HuH-7.5 (cell line): Measurements from ENCODE around the gene TEX10.
"Not testable (repeated sequence)": the region's sequence is repeated elsewhere in the genome, so short reads cannot be mapped to it uniquely, and the experiment has no call there.

Experiments used
- DNase-seq: peaks from one replicate; pipeline ENCODE4 v3.0.0; 2011; ENCODE audit warnings: low spot score

Gene TEX10

DNA sequence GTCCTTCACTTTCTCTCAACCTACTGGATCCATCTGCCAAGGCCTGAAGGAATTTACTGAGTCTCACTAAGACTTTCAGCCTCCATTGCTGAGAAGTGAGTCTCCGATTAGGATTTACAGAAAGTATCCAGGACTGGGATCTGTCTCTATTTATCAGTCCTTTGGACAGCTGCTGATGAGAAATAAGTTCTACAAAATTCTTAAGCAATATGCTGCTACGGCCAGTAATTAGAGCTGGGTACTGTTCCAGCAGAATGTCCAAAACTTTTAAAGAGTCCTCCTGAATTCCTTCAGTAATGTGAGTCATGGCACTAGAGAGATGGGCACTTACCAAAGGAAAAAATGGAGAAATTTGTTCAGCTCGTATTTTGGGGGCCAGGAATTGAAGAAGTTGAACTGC is 5.9 kb downstream of the TEX10 start:
- DNase-seq, result no peak

DNA sequence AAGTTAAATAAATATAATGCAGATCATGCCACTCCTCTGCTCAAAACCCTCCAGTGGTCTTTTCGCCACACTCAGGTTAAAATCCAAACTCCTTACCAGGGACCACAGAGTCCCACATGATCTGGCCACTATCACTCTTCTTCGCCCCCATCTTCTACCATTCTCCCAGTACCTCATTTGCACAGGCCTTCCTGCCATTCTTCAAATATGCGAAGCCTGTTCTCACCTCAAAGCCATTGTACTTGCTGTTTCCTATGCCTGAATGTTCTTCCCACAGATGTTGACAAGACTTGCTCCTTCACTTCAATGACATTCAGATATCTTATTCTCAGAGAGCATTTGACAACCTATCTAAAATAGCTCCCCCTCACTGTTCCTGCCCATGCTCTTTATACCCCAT is 10.9 kb downstream of the TEX10 start:
- DNase-seq, result no peak

DNA sequence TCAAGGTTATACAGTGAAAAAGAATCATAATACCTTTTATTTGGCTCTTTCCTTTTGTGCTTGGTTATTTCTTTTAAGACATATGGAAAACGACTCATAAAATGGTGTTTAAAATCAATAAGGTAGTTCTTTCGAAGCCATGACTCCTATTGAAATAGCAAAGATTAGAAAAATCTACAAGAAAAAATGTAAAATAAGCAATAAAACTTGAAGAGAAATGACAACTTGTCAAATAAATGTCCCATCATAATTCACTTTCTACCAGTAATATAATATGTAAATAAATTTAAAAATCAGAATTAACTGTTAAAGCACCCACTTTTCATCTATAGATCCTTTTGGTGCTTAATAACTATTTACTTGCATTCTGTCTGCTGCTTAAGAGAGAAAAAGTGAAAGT is 12.5 kb downstream of the TEX10 start:
- no peak for DNase-seq

DNA sequence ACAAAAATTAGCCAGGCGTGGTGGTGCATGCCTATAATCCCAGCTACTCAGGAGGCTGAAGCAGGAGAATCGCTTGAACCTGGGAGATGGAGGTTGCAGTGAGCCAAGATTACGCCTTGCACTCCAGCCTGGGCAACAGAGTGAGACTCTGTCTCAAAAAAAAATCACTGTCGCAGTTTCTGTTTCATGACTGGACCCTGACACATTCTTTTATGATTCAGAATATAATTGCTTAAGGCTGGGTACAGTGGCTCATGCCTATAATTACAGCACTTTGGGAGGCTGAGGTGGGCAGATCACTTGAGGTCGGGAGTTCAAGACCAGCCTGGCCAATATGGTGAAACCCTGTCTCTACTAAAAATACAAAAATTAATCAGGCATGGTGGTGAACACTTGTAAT is 14.0 kb downstream of the TEX10 start:
- not testable (repeated sequence) for DNase-seq

DNA sequence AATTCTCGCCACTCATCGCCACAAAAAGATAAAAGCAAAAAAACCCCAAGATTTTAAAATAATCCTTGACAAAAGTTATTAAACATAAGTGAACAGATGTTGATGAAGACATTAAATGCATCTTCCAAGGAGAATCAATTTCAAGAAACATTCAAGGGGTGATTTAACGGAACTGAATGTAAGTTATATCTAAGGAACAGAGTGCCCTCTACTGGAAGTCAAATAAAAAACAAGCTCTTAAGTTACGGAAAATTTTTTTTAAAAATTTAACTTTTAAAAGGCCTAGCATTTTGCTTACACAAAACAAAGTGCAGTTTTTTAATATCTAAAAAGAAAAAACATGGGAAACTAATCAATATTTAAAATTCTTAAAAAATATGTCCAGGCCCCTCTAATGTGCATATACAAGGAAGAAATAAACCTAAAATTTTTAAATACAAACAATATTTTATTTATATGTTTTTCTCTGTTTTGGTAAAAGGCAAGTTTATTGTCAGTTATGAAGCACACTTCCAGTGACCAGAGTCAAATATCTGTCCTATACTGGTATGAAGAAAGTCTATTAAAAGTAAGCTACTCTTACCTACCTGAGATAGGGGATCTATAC is 28.0 kb downstream of the TEX10 start:
- no peak for DNase-seq

DNA sequence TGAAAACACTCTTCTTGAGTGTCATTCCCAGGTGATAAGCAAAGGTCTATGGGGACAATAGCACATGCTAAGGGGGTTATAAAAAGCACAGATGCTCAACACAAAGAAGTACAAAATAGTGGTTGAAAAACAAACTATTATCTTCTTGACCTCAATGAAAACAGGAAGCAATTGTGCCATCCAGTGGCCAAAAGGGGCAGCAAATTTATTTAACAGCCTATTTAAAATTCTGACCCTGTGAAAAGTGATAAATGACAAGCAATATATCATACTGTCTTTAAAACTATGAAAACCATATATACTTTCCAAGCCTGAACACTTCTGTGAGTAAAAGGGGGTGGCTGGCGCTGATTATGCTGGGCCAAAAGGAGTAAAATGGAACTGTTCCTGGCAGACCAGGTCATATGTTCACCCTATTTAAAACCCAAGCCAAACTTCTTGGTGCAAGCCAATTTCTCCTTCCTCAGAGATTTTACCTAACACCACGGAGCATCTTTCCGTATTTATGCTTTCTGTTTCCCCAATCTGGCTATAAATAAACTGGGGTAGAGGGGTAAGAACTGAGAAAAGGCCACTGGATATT is 29.7 kb downstream of the TEX10 start:
- peak; percentile 7 for DNase-seq

DNA sequence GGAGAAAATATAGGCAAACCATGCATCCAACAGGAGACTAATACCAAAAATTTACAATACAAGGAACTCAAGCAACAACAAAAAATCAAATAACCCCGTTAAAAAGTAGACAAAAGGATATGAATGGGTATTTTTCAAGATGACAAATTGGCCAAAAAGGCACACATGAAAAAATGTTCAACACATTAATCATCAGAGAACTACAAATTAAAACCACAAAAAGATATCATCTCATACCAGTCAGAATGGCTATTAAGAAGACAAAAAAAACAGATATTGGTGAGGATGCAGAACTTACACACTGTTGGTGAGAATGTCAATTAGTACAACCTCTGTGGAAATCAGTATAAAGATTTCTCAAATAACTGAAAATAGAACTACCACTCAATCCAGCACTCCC is 35.0 kb downstream of the TEX10 start:
- DNase-seq, result no peak

DNA sequence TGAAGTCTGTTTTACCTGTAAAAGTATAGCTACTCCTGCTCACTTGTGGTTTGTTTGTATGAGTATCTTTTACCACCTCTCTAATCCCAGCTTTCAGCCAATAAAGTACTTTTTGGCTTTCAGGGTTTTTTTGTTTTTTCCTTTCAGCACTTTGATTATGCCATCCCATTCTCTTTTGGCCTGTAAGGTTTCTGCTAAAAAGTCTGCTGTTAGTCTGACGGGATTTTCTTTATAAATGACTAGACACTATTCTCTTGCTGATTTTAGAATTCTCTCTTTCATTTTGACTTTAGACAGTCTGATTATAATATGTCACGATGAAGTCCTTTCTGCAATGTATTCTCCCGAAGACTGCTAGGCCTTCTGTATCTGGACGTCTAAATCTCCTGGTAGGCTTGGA is 37.2 kb downstream of the TEX10 start:
- DNase-seq, result no peak

DNA sequence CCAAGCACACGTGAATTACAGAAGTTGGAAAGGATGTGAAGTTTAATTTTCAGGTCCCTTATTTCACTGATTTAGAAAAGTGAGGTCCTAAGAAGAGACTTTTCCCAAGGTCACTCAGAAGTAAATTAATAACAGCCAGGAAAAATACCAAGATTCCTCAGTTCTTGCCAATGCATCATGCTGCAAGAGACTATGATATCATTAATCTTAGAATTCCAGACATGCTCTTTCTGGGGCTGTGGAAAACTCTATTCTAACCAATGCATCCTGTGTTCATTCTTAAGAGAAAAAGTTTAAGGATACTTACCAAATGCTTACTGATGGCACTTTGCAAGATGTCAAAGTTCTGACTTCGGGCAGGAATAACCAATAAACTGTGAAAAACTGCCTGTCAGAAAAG is 42.8 kb downstream of the TEX10 start:
- DNase-seq, result no peak

DNA sequence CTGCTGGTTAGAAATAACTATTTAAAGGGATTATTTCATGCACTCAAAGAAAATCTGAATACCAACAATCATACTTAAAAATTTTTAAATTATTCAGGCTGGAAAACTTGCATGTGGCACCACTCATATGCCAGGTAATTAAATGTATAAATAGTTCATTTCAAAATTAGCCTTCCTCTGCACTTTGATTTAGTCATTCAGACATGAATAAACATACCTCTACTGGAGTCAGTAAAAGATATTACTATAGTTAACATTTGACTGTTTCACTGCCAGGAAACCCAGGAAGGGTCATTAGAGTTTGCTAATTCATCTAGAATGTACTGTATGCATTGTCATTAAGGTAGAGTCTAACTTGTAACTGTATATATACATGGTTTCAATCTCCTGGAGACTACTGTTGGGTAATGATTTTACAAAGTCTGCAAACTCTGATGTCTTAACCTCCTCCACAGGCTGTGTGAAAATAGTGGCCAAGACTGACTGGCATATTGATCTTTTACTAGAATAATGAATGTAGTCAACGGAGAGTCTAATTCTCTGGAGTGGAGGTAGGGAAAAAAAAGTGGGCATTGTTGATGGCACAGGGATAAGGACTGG is 43.7 kb downstream of the TEX10 start:
- no peak for DNase-seq

DNA sequence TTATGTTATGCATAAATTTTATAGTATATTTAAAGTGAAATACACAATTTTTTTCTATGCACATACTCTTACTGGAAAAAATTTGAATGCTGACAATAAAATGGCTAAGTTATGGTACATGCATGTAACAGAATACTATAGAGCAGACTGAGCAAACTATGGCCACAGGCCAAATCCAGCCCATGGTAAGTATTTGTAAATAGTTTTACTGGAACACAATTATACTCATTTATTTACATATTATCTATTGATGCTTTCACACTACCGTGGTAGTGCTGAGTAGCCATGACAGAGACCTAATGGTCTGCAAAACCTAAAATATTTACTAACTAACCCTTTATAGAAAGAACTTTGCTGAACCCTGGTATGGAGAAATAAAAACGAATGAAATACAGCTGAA is 45.7 kb downstream of the TEX10 start:
- DNase-seq, result no peak

DNA sequence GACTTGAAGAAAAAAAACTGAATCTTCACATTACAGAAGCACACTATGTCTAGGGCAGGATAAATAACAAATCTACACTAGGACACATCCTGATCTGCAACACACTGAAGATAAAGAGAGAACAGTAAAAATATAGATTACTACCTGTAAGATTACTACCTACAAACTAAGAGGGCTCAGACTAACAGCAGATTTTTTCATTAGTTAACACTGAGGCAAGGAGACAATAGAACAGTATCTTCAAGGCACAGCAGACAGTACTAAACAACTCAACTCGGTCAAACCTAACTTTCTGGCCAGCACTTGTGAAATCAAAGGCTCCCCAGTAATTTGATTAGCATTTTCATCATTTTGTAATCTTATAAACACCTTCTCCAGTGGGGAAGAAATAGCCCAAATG is 46.5 kb downstream of the TEX10 start:
- DNase-seq, result no peak

DNA sequence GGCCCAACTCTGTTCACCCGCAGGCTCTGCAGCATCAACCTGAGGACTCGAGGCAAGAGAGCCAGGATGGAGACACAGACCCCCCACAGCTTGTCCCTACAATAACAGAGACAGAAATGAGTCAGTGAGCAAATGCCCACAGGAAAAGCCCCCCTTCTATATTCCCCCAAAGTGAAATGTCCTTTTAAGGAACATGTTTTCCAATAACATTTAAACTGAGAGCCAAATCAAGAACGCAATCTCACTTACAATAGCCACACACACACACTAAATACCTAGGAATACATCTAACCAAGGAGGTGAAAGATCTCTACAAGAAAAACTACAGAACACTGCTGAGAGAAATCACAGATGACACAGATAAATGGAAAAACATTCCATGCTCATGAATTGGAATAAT is 49.0 kb downstream of the TEX10 start:
- no peak for DNase-seq

DNA sequence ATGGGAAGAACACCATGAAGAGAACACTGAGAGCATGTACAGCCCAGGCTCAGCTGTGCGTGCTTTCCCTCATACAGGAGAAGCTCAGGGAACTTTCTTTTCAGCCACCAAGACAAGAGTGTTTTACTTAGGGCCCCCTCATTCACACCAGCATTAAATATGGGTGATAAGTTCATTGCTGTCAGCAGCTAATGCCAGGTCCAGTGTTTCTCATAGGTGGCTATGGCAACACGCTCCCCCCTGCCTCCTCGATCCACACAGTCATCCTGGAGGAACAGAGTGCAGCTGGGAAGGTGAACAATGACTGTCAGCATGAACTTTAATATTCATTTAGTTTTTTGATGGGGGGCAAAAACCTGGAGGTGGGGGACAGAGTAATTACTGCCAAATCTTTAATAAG is 54.4 kb downstream of the TEX10 start:
- DNase-seq, result no peak

DNA sequence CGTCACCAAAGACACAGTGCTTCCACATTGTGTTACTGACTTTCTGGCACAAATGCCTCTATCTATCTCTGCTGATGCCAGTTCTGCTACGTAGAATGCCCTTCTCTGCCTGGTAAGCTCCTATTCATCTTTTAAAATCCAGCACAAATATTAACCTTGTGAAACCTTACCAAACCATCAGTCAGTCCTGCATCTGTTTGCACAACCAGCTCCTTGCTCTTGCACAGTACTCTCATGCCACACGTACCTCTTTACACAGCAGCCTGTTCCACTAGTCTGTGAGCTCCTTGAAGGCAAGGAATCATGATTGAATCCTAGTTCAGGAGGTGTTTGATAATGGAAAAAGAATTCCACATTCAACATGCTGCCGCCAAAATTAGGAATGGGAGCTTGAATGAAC is 56.3 kb downstream of the TEX10 start:
- no peak for DNase-seq

DNA sequence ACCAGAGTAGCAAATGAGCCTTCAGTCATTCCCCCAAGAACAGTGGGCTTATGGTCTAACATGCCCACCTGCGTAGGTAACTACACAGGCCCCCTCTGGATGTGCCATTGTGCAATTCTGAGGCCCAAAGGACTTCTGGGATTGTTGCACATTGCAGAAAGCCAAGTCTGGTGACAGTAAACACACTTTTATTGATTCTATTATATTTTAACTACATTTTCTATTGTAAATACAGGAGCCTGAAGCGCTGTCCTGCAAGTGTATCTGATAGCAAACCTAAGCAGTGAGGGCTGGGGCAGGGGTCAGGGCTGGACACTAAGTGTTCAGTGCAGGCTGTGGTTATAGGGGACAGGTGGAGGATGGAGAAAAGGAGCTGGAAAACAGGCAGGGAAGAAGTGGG is 57.5 kb downstream of the TEX10 start:
- peak; percentile 23 for DNase-seq

DNA sequence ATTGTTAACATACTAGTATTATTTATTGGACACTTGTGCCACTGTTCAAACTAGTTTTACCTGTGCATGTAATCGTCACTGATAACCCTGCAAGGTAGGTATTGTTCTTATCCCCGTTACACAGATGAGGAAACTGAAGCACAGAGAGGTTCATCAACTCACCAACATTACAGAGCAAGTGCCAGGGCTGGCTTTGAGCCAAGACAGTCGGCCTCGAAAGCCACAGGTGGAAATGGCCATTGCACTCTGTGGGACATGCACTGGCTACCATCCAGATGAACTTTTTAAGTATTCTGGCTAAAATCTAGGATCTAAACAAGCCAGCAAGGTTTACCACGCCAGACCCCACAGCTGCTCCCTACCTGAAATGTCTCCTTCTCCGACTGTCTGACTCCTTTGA is 57.9 kb downstream of the TEX10 start:
- no peak for DNase-seq

DNA sequence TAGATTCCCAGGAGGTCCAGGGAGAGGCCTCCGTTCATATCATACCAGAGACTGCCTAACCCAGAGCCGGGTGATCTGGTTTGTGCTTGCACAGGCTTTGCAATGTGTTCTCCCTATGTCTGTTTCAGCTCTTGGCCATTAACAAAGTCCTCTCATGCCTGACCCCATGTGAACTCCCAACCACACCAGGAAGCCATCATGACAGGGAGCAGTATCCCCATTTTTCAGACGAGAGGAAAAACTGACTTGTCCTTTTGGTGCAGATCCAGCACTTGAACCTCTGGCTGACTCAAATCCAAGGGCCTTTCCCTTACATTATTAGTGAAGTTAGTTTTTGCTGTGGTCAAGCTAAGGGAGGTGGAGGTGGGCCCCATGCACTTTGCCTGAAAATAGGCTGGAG is 58.4 kb downstream of the TEX10 start:
- DNase-seq, result no peak

DNA sequence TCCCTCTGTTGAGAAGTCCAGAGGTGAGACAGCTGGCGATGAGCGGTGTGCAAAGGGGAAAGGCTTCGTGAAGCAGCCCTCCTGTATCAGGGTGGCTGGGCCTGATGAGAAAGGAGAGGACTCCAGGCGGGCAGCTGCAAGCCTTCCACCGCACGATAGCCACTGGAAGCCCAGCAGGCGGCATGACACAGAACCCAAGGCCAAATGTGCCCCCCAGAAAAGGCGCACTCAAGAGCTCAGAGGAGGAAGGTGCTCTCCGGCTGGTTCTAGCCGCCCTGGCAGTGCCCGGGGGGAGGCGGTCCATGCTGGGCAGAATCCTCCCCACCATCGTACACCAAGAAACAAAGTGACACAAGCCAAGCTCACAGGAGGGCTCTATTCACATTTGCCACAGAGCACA is 60.3 kb downstream of the TEX10 start:
- no peak for DNase-seq

DNA sequence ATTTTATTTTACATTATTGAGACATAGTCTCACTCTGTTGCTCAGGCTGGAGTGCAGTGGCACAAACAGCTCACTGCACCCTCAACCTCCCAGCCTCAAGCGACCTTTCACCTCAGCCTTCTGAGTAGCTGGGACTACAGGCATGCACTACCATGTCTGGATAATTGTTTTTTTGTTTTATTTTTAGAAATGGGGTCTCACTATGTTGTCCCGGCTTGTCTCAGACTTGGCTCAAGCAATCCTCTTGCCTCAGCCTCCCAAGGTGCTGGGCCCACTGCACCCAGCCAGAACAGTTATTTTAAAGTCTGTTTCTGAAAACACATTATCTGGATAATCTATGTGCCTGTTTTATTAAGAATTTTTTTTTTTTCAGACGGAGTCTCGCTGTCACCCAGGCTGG is 62.0 kb downstream of the TEX10 start:
- DNase-seq, result no peak

DNA sequence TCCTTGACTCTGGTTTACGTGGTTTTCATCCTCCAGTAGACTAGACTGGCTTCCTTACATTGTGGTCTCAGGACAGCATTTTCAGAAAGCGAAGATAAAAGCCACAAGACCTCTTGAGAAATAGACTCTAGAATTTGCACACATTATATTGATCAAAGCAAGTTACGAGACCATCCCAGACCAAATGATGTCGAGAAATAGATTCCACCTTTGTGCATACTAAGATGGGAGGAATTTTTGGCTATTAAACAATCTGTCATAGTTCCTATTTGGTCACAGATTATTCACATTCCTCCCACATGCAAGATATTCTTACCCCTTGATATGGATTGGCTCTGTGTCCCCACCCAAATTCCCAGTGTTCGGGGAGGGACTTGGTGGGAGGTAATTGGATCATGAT is 65.6 kb downstream of the TEX10 start:
- no peak for DNase-seq

DNA sequence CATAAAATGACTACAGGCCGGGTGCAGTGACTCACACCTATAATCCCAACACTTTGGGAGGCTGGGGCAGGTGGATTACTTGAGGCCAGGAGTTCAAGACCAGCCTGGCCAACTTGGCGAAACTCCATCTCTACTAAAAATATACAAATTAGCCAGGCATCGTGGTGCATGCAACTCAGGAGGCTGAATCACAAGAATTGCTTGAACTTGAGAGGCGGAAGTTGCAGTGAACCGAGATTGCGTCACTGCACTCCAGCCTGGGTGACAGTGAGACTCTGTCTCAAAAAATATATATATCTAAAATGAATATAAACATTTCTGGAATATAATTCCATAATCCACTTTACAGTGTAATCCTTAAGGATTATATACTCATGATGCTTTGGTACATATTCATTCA is 66.5 kb downstream of the TEX10 start:
- no peak for DNase-seq

DNA sequence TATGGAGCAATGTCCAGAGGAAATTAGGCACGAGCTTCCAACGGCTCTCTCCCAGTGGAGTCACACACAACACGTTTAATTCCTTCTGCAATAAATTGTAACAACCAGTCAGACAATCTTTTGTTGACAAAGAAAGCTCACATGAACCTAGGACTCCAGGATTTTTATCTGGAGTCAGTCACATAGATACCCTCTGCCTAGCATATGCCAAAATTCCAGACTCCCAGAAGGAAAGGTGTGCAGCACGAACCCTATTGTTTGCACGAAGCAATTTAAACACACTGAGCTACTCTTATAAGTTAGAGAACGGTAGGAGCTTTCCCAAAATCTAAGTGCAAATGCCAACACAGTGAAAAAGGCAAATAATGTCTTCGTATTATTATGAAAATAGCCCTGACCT is 67.1 kb downstream of the TEX10 start:
- no peak for DNase-seq

DNA sequence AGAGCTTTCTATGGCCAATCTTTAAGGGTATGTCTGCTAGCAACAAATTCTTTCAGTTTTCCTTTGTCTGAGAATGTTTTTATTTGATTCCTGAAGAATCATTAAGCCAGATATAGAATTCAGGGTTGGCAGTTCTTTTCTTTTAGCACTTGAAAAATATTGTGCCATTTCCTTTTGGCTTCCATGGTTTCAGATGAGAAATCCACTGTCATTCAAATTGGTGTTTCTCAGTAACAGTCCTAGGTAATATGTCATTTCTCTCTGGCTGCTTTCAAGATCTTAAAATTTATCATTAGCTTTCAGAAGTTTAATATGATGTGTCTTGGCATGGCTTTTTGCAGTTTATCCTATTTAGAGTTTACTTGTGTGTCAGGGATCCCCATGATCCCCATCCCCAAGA is 67.7 kb downstream of the TEX10 start:
- no peak for DNase-seq
